HG02763 (cell line): Measurements from ENCODE around the gene DPF3.

Experiments
- ATAC-seq: cut with Tn5 transposase; IDR thresholded peaks from one replicate; pipeline ENCODE4 v1.9.1; 2021; ENCODE audit warnings: mild to moderate bottlenecking, moderate library complexity; ENCODE audit not compliant: unreplicated experiment

DPF3 gene

DNA sequence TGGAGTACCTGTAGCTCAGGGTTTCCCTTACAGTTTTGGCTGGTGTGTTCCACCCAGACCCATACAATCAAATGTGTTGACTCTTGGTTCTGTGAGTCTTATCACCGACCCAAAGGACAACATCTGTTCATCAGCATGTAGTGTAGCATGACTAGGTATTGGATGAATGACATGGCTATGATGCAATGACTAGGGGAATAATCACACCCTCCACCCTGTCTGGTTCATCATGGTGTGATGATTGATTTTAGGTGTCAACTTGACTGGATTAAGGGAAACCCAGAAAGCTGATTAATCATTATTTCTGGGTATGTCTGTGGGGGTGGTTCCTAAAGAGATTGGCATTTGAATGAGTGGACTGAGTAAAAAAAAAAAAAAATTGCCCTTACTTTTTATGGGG lies 311.3 kb downstream of the DPF3 start:
- ATAC-seq = no peak

DNA sequence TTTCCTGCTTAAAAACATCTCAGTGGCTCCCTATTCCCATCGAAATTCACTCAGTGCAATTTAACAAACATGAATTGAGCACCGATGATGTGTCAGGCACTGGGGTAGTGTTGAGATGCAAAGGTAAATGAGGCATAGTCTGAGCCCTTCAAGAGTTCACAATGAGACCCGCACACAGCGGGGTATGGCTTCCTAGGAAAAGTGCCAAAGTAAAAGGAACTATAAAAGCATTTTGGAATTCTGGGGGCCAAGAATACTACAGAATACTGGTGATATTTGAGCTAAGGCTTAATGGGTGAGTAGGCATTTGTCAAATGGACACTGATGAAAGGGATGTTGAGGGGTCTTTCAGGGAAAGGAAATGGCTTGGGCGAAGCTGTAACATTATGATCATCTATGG lies 315.4 kb downstream of the DPF3 start:
- ATAC-seq = no peak

DNA sequence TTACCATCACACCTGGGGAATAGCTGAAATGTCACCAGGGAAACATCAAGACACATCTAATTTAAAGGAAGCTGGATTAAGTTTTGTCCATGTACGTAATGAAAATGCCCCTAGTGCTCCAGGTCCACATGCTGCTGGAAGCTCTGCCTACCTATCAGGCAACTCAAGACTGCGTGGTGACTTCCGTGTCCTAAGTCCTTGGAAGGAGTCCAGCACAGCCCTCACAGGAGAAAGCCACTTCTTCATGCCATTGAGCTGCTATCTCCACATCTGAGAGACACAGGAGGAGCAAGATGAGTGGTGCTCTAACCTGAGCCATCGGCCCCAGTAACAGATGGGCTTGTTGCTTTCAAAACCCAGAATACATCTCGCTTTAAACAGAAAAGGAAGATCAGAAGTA lies 316.4 kb downstream of the DPF3 start:
- no peak for ATAC-seq

DNA sequence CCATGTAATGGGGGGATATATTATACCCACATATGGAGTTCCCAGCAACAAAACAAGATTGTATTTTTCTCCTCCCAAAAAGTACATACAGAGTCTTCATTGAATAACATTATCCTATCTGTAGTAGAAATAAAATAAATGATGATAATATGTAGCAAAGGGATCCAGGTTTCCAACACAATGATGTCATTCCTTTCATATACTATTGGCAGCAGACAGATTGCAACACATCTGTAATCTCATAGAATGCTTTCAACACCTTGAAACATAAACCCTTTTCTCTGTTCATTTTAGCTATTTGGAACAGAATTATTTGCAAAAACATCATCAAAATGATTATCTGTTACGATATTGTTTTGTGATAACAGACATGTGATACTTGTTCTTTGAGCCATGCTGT lies 317.6 kb downstream of the DPF3 start:
- no peak for ATAC-seq

DNA sequence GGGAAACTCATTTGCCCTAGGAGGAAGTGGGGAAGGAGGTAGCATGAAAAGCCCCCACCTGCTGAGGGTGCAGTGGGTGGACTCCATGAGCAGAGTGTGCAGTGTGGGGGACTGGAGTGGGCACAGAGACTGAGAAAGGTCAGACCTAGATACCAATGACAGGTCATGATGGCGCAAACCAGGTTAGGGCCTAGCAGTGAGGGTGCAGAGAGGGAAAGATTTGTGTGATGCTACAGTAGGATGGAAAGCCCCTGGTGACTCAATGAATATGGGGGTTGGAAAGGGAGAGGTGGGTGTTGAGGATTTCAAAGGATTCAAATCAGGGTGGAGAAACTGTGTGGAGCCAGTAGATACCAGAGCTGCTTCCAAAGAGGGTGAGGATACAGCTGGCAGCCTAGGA lies 319.2 kb downstream of the DPF3 start:
- no peak for ATAC-seq

DNA sequence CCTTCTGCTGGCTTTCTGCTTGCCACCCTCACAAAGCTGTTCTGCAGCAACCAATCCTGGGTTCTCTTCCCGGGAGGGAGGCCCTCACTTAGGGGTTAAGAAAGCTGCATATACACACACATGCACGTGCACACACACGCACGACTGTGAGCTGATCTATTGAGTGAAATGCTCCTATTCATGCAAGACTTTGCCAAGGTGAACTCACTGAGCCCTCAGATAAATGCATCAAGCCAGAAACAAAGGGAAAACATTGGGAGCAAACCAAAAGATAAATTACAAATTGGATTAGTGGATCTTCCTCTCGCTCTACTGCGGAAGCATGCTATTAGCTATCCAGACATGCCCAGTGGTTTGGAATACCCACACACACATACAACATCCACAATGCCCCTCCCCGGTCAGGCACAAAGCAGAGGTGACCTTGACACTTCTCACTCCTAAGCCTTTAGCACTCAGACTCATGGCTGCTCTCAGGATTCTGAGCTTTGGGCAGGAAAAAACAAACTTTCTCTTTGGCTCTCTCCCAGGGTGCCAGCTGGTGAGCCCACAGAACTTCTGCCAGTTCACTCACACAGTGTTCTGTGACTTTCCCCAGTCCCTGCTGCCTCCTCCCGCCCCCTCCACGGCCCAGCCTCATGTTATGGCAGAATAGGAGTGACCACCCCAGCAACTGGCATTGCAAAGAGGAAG lies 320.0 kb downstream of the DPF3 start:
- ATAC-seq = no peak
